ENCODE results near the gene SYT7. TPM values are rescaled to one million over a fixed set of nuclear protein-coding genes. Genes with fewer than 3 reads are reported as not detected.

Gene SYT7
- total and polyA plus RNA-seq, 10 of the 15 experiments (the other 5 are each of a cell fraction or from before 2014, with no cell fraction given): not detected

DNA sequence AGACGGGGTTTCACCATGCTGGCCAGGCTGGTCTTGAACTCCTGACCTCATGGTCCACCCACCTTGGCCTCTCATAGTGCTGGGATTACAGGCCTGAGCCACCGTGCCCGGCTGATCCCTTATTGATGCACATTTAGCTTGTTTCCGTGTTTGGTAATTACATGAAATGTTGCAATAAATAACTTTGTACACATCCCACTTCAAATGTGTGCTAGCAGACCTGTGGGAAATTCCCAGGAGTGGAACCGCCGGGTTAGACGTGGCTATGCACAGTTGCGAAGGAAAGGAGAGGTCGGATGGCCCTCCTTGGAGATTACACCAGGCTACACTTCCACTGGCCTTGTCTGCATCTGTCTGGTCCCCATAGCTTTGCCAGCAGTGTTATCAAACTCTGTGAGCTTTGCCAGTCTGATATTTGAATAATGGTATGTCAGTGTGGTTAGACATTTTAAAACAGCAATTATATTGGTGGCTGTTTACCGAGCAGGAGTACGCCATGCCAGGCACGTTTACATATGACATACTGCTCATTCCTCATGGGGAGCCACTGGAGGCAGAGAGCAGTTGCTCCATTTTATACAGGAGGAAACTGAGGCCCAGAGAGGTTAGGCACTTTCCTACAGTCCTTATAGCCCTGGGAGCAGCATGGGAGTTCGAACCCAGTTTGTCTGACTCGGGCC is 27.2 kb upstream of the SYT7 start (continued):
- TF ChIP-seq ETV6 (conservative IDR thresholded peaks at IDR 0.05 in 1 of 2, IDR thresholded peaks at IDR 0.05 in 1 of 2; ENCODE audit: borderline replicate concordance in 1 of 2, low read depth in 1 of 2): no peak
- TF ChIP-seq TCF12 (IDR thresholded peaks at IDR 0.05; ENCODE audit: low read depth, low read length): no peak
- TF ChIP-seq MTA3 (IDR thresholded peaks at IDR 0.05; ENCODE audit: borderline replicate concordance, low read length): no peak

DNA sequence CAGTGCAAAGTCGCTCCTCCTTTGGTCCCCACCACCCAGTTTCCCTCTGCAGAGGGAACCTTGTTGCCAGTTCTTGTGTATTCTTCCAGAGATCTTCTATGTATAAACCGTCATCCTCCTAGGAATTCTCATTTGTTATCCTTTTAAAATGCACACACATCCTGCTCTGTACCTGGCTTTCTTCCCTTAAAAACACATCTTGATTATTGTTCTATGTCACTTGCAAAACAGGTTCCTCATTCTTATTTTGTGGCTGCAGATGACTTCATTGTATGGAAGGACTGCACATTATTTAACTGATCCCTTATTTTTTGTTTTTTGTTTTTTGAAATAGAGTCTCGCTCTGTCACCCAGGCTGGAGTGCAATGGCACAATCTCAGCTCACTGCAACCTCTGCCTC is 26.6 kb upstream of the SYT7 start:
- CTCF ChIA-PET: interaction anchor here (1.2 kb wide), 1 partner anchor 91 kb away, joined by 3 read pairs; no protein-coding TSS in a partner anchor
- in situ Hi-C loops (cut with MboI): no loop called here
- WGBS (ENCODE audit: insufficient coverage, insufficient replicate concordance, low lambda C conversion rate, missing lambda C conversion rate): 2% methylated on average over 3 of the region's 3 CpGs
- H3K27ac ChIP-seq (ENCODE audit: control insufficient read depth, insufficient read depth): no peak overlapping the region
- no peaks in the 10 kb centered on the region for H3K79me2 ChIP-seq (ENCODE audit: control insufficient read depth, insufficient read depth, low read length)
- H3K27me3 ChIP-seq (replicated peaks in 1 of 2; ENCODE audit: control insufficient read depth in 2 of 2, insufficient read depth in 2 of 2, low read length in 1 of 2): peaks cover 0 to 3% of the 10 kb centered on the region in 2 experiments; a peak in 2 of 4 replicates
- SMC1A ChIA-PET (ENCODE audit: uncharacterized antibody, unreplicated experiment): no interaction called here
- POLR2A ChIA-PET: no interaction called here
- H4K20me1 ChIP-seq (ENCODE audit: control insufficient read depth, insufficient read depth): no peaks in the 10 kb centered on the region
- H3K4me3 ChIP-seq: no peak overlapping the region
- BruUV-seq (replicated peaks): no TSS peak
- no peak overlapping the region for H3K9ac ChIP-seq (ENCODE audit: control insufficient read depth, insufficient read depth, low read length)
- no peaks in the 10 kb centered on the region for H3K4me1 ChIP-seq (ENCODE audit: control insufficient read depth, insufficient read depth, low read length)
- no peaks in the 10 kb centered on the region; the same call in 2 of the 3 replicates for H3K9me3 ChIP-seq (replicated peaks; ENCODE audit: control insufficient read depth, insufficient read depth, low read length)
- H3K4me2 ChIP-seq (ENCODE audit: control insufficient read depth, insufficient read depth): no peak overlapping the region
- FAIRE-seq: no peak
- RAD21 ChIA-PET (ENCODE audit: unreplicated experiment): no interaction called here
- H3K36me3 ChIP-seq (ENCODE audit: control insufficient read depth in 2 of 2, insufficient read depth in 2 of 2, low read length in 1 of 2): no peaks in the 10 kb centered on the region
- intact Hi-C loops (cut with micrococcal nuclease; ENCODE audit: unreplicated experiment): no loop called here
- H2AFZ ChIP-seq (ENCODE audit: control insufficient read depth, low read depth, low read length): no peak overlapping the region
- no peak for DNase-seq (ENCODE audit: low read depth, low spot score)
- ATAC-seq: no peak
- TF ChIP-seq TARDBP (IDR thresholded peaks at IDR 0.05; ENCODE audit: borderline replicate concordance): no peak
- no peak for TF ChIP-seq SIN3A (IDR thresholded peaks at IDR 0.05; ENCODE audit: low read depth, low read length)
- no peak for TF ChIP-seq MXI1 (IDR thresholded peaks at IDR 0.05; ENCODE audit: low read depth, low read length)
- TF ChIP-seq REST (IDR thresholded peaks at IDR 0.05; ENCODE audit: low read depth, low read length): no peak
- no peak for TF ChIP-seq PAX8 (IDR thresholded peaks at IDR 0.05)
- TF ChIP-seq, protein P1, sequence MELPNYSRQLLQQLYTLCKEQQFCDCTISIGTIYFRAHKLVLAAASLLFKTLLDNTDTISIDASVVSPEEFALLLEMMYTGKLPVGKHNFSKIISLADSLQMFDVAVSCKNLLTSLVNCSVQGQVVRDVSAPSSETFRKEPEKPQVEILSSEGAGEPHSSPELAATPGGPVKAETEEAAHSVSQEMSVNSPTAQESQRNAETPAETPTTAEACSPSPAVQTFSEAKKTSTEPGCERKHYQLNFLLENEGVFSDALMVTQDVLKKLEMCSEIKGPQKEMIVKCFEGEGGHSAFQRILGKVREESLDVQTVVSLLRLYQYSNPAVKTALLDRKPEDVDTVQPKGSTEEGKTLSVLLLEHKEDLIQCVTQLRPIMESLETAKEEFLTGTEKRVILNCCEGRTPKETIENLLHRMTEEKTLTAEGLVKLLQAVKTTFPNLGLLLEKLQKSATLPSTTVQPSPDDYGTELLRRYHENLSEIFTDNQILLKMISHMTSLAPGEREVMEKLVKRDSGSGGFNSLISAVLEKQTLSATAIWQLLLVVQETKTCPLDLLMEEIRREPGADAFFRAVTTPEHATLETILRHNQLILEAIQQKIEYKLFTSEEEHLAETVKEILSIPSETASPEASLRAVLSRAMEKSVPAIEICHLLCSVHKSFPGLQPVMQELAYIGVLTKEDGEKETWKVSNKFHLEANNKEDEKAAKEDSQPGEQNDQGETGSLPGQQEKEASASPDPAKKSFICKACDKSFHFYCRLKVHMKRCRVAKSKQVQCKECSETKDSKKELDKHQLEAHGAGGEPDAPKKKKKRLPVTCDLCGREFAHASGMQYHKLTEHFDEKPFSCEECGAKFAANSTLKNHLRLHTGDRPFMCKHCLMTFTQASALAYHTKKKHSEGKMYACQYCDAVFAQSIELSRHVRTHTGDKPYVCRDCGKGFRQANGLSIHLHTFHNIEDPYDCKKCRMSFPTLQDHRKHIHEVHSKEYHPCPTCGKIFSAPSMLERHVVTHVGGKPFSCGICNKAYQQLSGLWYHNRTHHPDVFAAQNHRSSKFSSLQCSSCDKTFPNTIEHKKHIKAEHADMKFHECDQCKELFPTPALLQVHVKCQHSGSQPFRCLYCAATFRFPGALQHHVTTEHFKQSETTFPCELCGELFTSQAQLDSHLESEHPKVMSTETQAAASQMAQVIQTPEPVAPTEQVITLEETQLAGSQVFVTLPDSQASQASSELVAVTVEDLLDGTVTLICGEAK (IDR thresholded peaks at IDR 0.05; ENCODE audit: borderline replicate concordance): no peak

All from GM12878 (cell line).